ENCODE measurements around the gene CLDN14.

Gene CLDN14

GRCh38 chr21:36466061-36466511 lies 13.8 kb downstream of the CLDN14 start:
- DNase-seq: no peak

DNA sequence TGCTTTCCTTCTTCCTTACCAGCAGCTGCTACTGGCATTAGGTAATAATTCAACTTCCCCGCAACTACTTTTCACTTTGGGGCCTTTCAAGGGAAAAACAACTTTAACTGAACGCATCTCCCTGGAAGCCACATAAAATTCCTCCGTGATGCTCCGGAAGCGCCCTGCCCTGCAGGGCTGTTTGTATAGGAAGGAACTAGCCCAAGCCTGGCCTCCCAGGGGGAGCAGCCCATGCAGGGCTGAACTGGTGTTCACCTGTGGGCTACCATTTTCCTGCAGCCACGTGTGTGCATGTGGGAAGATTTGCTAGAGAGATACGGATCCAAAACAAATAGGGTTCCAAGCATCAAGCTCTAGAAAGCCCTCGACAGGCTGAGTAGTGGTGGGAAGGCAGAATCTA lies 14.4 kb downstream of the CLDN14 start:
- no peak for DNase-seq

- no peak for DNase-seq
Observed at GRCh38 chr21:36464590-36464989, 15.3 kb downstream of the CLDN14 start.

GRCh38 chr21:36463991-36464390 lies 15.9 kb downstream of the CLDN14 start:
- no peak for DNase-seq

DNA sequence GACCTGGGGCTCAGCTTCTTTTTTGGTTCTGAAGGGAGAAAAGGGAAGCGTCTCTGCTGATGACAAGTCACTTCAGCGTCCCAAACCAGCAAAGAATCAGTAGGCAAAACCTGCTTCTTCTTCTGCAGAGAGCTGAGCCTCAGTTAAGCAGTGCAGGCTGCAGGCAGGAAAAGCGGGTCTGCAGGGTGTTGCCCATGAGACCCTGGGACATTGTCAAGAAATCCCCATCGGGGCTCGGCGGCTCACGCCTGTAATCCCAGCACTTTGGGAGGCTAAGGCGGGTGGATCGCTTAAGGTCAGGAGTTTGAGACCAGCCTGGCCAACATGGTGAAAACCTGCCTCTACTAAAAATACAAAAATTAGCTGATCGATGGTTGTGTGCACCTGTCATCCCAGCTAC lies 16.7 kb downstream of the CLDN14 start:
- no peak for DNase-seq

GRCh38 chr21:36461918-36462486 lies 17.9 kb downstream of the CLDN14 start:
- DNase-seq: no peak

DNA sequence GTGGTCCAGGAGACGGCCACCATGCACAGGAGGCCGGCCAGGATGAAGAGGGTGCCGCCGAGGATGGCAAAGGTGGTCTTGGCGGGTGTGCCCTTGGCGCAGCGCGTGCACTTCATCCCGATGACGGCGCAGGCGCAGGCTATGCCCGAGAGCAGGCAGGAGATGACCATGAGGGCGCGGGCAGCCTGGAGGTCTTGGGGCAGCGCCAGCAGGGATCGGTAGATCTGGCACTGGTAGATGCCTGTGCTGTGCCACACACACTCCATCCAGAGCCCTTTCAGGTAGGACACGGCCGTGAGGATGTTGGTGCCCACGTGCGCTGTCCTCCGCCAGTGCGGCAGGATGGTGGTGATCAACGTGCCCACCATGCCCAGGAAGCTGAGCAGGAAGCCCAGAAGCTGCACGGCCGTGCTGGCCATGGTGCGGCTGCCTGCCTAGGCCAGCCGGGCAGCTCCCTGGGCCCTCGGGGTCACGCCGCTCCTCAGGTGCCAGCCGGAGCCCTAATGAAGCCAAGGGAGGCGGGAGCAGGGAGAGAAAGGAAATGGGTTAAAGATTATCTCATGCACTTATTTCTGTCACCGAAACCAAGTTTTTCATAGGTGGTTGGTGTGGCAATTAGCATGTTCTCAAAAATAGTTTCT lies 18.5 kb downstream of the CLDN14 start:
- no peak for DNase-seq

GRCh38 chr21:36460866-36461265 lies 19.1 kb downstream of the CLDN14 start:
- DNase-seq: no peak

- DNase-seq: no peak
Observed at GRCh38 chr21:36459098-36459497, 20.8 kb downstream of the CLDN14 start.

DNA sequence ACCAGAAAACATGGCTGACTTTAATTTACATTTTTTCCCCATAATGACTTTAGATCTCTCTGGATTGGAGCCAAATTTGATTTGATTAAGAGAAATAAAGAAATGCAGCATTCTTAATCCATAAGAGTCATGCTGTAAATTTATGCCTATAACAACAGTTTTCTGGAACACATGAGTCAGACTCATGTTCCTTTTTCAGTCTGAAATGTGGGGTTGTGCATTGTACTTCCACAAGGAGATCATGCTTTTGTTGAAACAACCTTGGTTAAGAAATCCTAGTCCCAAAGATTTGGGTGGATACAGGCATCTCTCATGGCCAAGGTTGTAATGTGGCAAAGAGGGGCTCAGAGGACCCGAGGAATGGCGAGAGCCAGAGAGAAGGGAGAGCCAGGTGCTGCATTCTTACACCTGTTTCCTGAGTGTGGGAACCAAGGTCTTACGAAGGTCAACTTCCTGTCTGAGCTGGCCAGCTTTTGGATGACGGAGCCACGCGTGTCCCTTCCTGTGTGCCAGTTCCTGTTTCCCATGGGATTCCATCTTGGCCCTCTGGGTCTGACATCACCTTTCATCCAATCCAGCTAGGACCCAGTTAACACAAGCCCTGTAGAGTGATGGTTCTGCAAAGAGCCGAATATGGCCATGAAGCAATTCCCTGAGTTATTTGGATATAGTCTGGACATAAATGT lies 23.1 kb downstream of the CLDN14 start:
- no peak for DNase-seq

DNA sequence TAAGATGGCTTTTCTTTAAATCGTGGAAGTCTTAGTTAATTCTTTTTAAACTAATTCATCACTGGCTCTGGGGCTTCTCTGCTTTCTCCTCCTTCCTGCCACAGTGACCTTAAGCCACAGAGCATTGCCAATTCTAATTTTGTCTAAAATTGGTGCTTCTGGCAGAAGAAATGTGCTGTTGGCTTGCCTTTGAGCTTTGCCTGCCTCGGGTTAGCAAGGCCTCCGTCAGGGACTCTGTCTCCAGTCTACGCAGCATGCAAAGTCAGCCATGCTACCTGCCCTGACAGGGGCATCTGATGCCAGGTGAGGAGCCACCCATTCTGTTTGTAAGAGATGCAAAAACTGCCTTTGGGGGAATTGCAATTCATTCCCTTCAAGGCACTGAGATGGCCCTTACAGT lies 25.2 kb downstream of the CLDN14 start:
- DNase-seq: no peak

- no peak for DNase-seq
Observed at GRCh38 chr21:36454093-36454531, 25.8 kb downstream of the CLDN14 start.

DNA sequence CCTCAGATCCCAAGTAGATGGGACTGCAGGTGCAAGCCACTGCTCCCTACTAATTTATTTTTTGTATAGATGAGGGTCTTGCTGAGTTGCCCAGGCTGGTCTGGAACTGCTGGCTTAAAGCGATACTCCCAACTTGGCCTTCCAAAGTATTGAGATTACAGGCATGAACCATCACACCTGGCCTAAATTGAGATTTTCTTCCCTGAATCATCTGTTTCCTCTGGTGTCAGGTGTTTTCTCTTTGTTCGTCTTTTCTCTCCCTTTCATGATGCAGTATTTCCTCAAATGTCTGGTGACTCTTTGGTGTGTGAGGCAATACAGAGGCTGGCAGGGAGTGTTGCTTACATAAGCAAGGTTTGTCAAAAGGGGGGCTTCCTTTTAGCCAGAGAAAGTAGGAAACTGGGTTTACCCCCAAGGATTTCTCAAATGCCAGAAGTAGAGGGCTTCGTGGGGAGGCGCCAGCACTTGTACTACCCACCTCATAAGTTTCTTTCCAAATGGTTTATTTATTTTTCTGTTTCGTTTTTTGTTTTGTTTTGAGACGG lies 27.6 kb downstream of the CLDN14 start:
- DNase-seq: no peak

DNA sequence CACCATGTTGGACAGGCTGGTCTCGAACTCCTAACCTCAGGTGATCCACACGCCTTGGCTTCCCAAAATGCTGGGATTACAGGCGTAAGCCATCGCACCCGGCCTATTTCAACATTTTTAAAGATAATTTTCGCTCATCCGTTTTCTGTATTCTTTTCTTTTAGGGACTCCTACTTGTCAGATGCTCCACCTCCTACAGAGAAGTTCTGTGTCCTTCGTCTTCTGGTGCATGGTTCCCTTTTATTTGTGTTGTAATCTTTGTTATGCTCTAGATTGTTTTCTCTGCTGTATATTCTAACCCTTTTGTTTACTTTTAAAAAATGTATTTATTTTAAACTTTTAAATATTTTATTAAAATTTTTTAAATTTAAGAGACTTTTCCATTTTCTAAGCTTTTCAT lies 28.4 kb downstream of the CLDN14 start:
- DNase-seq: no peak

DNA sequence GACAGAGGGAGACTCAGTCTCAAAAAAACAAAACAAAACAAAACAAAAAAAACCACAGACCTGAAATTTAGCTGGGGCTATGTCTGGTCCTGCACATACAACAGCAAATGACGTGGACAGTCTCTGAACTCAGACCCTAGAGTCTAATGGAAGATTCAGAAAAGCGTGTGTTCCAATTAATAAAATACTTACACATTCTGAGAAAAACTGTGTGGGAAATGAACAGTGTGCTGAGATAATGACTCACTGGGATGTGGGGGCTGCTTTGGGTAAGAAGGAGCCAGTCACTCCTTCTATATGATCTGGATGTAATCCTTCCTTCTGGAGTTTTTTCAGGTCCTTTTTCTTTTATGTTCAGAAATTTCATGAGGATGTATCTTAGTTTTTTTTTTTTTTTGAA lies 29.4 kb downstream of the CLDN14 start:
- DNase-seq: no peak

DNA sequence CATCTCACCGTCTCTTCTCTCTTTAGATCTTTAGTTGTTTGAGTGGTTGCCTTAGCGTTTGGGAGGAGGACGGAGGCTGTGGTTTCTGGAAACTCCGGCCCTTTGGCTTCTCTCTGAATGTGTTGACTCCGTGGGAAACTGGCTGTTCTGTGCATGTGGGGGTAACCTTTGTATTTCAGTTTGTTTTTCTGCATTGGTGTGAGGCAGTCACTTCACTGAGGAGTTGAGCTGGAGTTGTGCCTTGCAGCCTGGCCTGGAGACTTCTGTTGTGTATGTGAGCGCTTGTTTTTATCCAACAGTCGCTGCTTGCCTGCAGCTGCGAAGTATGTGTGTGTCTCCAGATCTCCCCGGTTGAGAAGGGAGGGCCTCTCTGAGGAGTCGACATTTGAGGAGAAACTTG lies 33.6 kb downstream of the CLDN14 start:
- no peak for DNase-seq

- no peak for DNase-seq
Observed at GRCh38 chr21:36441715-36442114, 38.2 kb downstream of the CLDN14 start.

DNA sequence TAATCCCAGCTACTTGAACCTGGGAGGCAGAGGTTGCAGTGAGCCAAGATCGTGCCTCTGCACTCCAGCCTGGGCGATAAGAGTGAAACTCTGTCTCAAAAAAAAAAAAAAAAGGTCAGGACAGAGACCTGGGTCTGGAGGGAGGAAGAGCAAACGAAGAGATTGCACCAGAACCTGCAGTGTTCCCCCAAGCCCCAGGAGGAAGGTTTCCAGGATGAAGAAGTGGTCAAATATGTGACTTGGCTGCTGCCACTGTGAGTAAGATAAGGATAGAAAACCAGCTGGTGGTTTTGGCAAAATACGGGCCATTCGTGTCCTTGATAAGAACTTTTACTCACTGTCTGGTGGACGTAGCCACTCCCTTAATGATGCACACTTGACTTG lies 42.2 kb downstream of the CLDN14 start:
- DNase-seq: no peak

DNA sequence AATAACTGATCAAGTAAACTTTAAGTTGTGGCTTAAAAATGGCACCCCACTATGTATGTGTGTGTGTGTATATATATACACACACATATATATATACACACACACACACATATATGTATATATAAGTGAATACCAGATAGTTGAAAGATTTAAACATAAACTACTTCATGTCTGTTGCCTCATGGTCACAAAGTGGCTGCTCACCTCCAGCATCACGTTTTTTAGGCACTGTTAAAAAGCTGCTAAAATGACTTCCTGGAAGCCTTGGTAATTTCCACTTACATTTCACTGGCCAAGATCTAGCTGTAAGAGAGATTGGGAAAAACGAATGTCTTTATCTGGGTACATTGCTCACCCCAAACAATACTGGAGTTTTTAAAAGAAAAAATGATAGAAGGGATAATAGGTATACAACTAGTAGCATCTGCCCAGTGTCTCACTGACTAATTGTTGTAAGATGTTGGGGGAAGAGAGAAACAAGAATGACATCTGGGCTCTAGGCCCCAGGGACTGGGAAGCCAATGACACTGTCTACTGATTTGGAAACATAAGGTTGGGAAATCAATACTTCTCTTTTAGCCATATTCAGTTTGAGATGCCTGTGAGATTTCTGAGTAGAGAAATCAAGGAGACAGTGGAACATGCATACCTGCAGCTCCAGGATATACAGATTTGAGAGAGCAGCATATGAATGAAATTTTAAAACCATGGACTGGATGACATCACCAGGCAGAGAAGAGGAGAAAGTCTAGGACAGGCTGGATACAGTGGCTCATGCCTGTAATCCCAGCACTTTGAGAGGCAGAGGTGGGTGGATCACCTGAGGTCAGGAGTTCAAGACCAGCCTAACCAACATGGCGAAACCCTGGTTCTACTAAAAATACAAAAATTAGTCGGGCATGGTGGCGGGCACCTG lies 42.8 kb downstream of the CLDN14 start:
- DNase-seq: no peak

DNA sequence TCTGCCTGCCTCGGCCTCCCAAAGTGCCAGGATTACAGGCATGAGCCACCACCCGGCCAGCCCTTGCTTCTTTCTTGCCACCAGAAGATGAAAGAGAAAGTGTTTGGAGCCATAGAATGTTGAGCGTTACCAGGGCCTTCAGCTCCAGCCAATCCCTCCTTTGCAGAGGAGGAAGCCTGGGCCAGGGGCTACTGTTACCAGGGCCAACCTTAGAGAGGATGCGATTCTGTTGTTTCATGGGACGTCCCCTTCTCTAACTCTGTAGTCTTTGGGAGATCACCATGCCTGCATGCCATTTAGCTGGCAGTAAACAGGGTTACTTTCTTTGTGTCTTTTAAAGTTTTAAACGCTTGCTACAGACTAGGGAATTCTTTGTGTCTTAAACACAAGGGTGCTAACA lies 45.8 kb downstream of the CLDN14 start:
- no peak for DNase-seq

DNA sequence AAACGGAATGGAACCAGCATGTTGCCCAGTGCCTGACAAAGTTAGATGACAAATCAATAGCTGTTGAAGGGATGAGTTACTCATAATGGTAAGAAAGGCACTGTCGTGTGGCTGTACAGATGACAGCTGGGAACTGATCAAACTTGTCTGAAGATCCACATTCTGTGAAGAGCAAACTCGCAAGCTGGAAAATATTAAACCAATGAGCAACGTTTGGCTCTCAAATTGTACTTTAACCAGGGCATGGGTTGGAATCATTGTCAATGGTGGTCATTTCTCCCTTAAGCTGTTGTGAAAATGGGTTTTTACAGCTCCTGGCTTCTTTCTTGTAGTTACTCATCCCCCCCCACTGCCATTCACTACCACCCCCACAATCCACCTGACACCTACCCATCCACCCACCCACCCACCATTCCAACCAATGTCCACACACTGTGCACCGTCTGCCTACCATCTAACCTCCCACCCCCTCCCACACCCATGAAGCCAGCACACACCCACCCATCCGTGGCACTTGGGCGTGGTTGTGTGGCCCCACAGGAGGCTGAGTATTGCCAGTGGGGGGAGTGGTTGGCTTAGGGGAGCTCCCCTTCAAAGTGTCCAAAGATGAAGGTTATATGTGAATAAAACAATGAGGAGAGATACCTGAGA lies 46.7 kb downstream of the CLDN14 start:
- no peak for DNase-seq

DNA sequence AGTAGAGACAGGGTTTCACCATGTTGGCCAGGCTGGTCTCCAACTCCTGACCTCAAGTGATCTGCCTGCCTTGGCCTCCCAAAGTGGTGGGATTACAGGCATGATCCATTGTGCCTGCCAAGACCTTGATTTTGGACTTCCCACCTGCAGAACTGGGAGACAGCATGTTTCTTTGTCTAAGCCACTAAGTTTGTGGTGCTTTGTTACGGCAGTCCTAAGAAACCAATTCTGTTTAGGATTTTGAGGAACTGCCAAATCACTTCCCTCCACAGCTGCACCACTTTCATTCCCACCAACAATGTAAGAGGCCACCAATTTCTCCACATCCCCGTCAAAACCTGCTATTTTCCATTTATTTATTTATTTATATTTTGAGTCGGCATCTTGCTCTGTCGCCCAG lies 48.7 kb downstream of the CLDN14 start:
- no peak for DNase-seq
